Endothelial cell of umbilical vein (primary cell): ENCODE measurements around the gene UBE2QL1. TPM values are rescaled to one million over a fixed set of nuclear protein-coding genes. Genes with fewer than 3 reads are reported as not detected.

Experiments used
- BruUV-seq: library from RNA; stranded (reverse); fragments of 400-500 nt; replicated peaks from 2 replicates; lab custom pipeline; 2021; lab: Mats Ljungman, UMichigan
- CTCF ChIA-PET: fragments of 300-600, 350-600 bp; sonication (Branson Sonifier 250); formaldehyde crosslinking; loops from one replicate; lab custom pipeline; 2021; ENCODE audit warnings: antibody characterized with exemption, inconsistent platforms; lab: Charles Lee
- POLR2A ChIA-PET: fragments of 300-600, 350-600 bp; sonication (Branson Sonifier 250); formaldehyde crosslinking; loops from one replicate; lab custom pipeline; 2021; ENCODE audit warnings: antibody characterized with exemption, inconsistent platforms; lab: Charles Lee
- DNase-seq: peaks from one replicate; pipeline ENCODE4 v3.0.0-alpha.2; 2011; ENCODE audit warnings: low read depth, low spot score
- FAIRE-seq: peaks from 2 replicates; lab custom pipeline; 2011; peaks lifted over from hg19 to GRCh38; lab: Jason Lieb, UNC
- H2AFZ ChIP-seq: 2 replicates; pipeline ENCODE4 v1.6.0; 2012; ENCODE audit warnings: low read depth, low read length, control low read depth, inconsistent platforms
- H3K27ac ChIP-seq: 2 replicates; pipeline ENCODE4 v1.5.1; 2011; ENCODE audit warnings: low read depth, mild to moderate bottlenecking, control low read depth, low read length, moderate library complexity; ENCODE audit not compliant: insufficient read depth
- H3K27me3 ChIP-seq, 2 experiments: 2 replicates each; pipeline versions ENCODE4 v1.6.0 to v1.6.1; 2011; ENCODE audit warnings: low read length in 2 of 2, mixed read lengths in 1 of 2; ENCODE audit not compliant: control insufficient read depth in 2 of 2, insufficient read depth in 2 of 2
- H3K36me3 ChIP-seq, 2 experiments: 2 replicates in 1 of 2; 3 replicates in 1 of 2; pipeline ENCODE4 v1.5.1; 2011; ENCODE audit warnings: low read length in 2 of 2, mild to moderate bottlenecking in 1 of 2, moderate library complexity in 1 of 2; ENCODE audit not compliant: control insufficient read depth in 2 of 2, insufficient read depth in 2 of 2; ENCODE audit errors: extremely low read depth in 1 of 2
- H3K4me1 ChIP-seq: 3 replicates; pipeline ENCODE4 v1.5.1; 2011; ENCODE audit warnings: mild to moderate bottlenecking, low read length; ENCODE audit not compliant: control insufficient read depth, insufficient read depth; ENCODE audit errors: extremely low read depth
- H3K4me2 ChIP-seq: 2 replicates; pipeline ENCODE4 v1.6.1; 2011; ENCODE audit warnings: low read length, control low read depth, mixed read lengths; ENCODE audit not compliant: insufficient read depth
- H3K4me3 ChIP-seq, 3 experiments: fragments of 200-600 bp in 1 of 3; sonication (generic), shearing (Covaris generic) in 1 of 3; replicated peaks in 1 of 3; 2 replicates each; pipeline ENCODE4 v1.5.1; 2011 to 2016; ENCODE audit warnings: control low read depth in 3 of 3, low read length in 3 of 3, mild to moderate bottlenecking in 2 of 3, inconsistent platforms in 1 of 3, low read depth in 1 of 3, moderate library complexity in 1 of 3; ENCODE audit not compliant: insufficient read depth in 1 of 3
- H3K79me2 ChIP-seq: 2 replicates; pipeline ENCODE4 v1.6.0; 2012; ENCODE audit warnings: low read length, inconsistent platforms; ENCODE audit not compliant: control insufficient read depth, insufficient read depth
- H3K9ac ChIP-seq: replicated peaks from 2 replicates; pipeline ENCODE3; 2011; ENCODE audit warnings: low read length, control low read depth; ENCODE audit not compliant: insufficient read depth; ENCODE audit errors: extremely low read depth
- H3K9me1 ChIP-seq: replicated peaks from 3 replicates; pipeline ENCODE4 v1.6.0; 2011; ENCODE audit warnings: mild to moderate bottlenecking, low read length; ENCODE audit not compliant: control insufficient read depth, insufficient read depth; ENCODE audit errors: extremely low read depth
- H3K9me3 ChIP-seq: replicated peaks from 2 replicates; pipeline ENCODE4 v1.5.1; 2012; ENCODE audit warnings: low read length, inconsistent platforms; ENCODE audit not compliant: control insufficient read depth, insufficient read depth
- H4K20me1 ChIP-seq: replicated peaks from 2 replicates; pipeline ENCODE3; 2011; ENCODE audit warnings: mild to moderate bottlenecking, low read length; ENCODE audit not compliant: control insufficient read depth, insufficient read depth; ENCODE audit errors: extremely low read depth
- EZH2 ChIP-seq: IDR thresholded peaks from 2 replicates; pipeline ENCODE4 v1.6.1; 2012; ENCODE audit warnings: borderline replicate concordance, low read depth, mild to moderate bottlenecking, moderate library complexity, low read length, inconsistent platforms; ENCODE audit not compliant: severe bottlenecking
- FOS ChIP-seq: IDR thresholded peaks from 2 replicates; pipeline ENCODE4 v1.6.1; 2011; ENCODE audit warnings: mild to moderate bottlenecking, low read length, moderate library complexity, borderline replicate concordance; ENCODE audit not compliant: insufficient read depth
- GATA2 ChIP-seq: IDR thresholded peaks from 2 replicates; pipeline ENCODE4 v1.7.0; 2011; ENCODE audit warnings: low read depth, mild to moderate bottlenecking, moderate library complexity, mixed read lengths, low read length; ENCODE audit not compliant: insufficient read length, insufficient read depth
- JUN ChIP-seq: IDR thresholded peaks from 2 replicates; pipeline ENCODE4 v1.6.1; 2011; ENCODE audit warnings: borderline replicate concordance, low read depth; ENCODE audit not compliant: insufficient read length, insufficient read depth
- MYC ChIP-seq: IDR thresholded peaks from one replicate; pipeline ENCODE4 v1.6.1; 2011; ENCODE audit warnings: mild to moderate bottlenecking, low read depth, low read length
- POLR2A ChIP-seq: IDR thresholded peaks from 2 replicates; pipeline ENCODE4 v1.6.1; 2012; ENCODE audit warnings: low read depth, mild to moderate bottlenecking, control low read depth, low read length
- POLR2AphosphoS5 ChIP-seq: IDR thresholded peaks from 2 replicates; pipeline ENCODE4 v1.6.1; 2012; ENCODE audit warnings: low read depth, mild to moderate bottlenecking, control low read depth, low read length, moderate library complexity; ENCODE audit not compliant: insufficient read depth
- dilution Hi-C: fragments of 300-500 bp; cut with MboI; formaldehyde crosslinking; loops from one replicate; pipeline ENCODE4 v1.15.0; 2019; ENCODE audit warnings: low sequenced_read_pairs; ENCODE audit not compliant: extremely low pct_ligation_motif_present
- intact Hi-C: fragments of 100-400 bp; cut with micrococcal nuclease; formaldehyde crosslinking; loops from one replicate; pipeline ENCODE4 v1.10.0; 2022
- polyA plus RNA-seq, 4 experiments: library from polyadenylated mRNA; depleted of rRNA in 3 of 4; stranded (reverse) in 3 of 4; unstranded in 1 of 4; fragments of >200 nt; gene quantifications; 2 replicates each; pipeline versions ENCODE4 v1.2.1 to v1.2.3, GENCODE V29; 2011 to 2012; ENCODE audit warnings: missing spikeins in 1 of 4
- total RNA-seq: library from RNA; stranded (reverse); gene quantifications from 2 replicates; pipeline ENCODE4 v1.2.3, GENCODE V29; 2021
- TF ChIP-seq, protein P1 (sequence below), 2 donors: IDR thresholded peaks; 1 replicate in 1 of 2; 2 replicates in 1 of 2; pipeline ENCODE4 v1.5.1; 2011; ENCODE audit warnings: low read length in 2 of 2, mild to moderate bottlenecking in 2 of 2, moderate library complexity in 2 of 2, control low read depth in 1 of 2, inconsistent platforms in 1 of 2, low read depth in 1 of 2; ENCODE audit not compliant: insufficient read depth in 1 of 2; ENCODE audit errors: extremely low read depth in 1 of 2

UBE2QL1 gene
- total and polyA plus RNA-seq, 2 donors (not counting 3 experiments of a cell fraction or from before 2014, with no cell fraction given), result 0.04 to 0.15 TPM

DNA sequence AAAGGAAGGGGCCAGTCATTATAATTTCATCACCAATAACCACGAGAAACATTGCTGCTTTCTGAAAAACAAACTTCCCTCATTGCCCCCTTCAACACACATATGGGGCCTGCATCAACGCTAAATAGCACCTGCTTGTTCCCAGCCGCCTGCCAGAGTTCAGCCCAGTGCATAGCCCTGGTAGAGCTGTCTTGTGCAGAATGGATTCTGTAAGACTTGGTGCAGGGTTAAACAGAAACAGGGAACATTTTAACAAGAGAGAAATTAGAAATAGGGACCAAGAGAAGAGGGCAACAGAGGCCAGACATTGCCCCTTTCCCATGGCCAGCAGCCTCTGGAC lies 56.7 kb downstream of the UBE2QL1 start:
- Histone ChIP-seq H4K20me1 (no peaks in the 10 kb centered on the region), H3K27ac (no peak overlapping the region), H3K4me3 (no peak overlapping the region), H2AFZ (no peak overlapping the region), H3K9ac (no peak overlapping the region), H3K4me2 (no peak overlapping the region), H3K79me2 (no peaks in the 10 kb centered on the region), H3K36me3 (no peaks in the 10 kb centered on the region), H3K9me3 (no peaks in the 10 kb centered on the region), H3K9me1 (no peaks in the 10 kb centered on the region), H3K27me3 (no peaks in the 10 kb centered on the region), H3K4me1 (no peaks in the 10 kb centered on the region)
- ChIA-PET POLR2A (no interaction called here), CTCF (no interaction called here)
- dilution Hi-C loops (no loop called here), intact Hi-C loops (no loop called here)
- BruUV-seq, result no TSS peak
- FAIRE-seq (no peak), DNase-seq (no peak)
- TF ChIP-seq POLR2AphosphoS5 (no peak), EZH2 (no peak), MYC (no peak), FOS (no peak), JUN (no peak), GATA2 (no peak), POLR2A (no peak)
- TF ChIP-seq, protein P1, sequence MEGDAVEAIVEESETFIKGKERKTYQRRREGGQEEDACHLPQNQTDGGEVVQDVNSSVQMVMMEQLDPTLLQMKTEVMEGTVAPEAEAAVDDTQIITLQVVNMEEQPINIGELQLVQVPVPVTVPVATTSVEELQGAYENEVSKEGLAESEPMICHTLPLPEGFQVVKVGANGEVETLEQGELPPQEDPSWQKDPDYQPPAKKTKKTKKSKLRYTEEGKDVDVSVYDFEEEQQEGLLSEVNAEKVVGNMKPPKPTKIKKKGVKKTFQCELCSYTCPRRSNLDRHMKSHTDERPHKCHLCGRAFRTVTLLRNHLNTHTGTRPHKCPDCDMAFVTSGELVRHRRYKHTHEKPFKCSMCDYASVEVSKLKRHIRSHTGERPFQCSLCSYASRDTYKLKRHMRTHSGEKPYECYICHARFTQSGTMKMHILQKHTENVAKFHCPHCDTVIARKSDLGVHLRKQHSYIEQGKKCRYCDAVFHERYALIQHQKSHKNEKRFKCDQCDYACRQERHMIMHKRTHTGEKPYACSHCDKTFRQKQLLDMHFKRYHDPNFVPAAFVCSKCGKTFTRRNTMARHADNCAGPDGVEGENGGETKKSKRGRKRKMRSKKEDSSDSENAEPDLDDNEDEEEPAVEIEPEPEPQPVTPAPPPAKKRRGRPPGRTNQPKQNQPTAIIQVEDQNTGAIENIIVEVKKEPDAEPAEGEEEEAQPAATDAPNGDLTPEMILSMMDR (IDR thresholded peaks at IDR 0.05; ENCODE audit: extremely low read depth in 1 of 2, insufficient read depth in 1 of 2, low read depth in 1 of 2, low read length in 2 of 2), result no peak
